ENCODE results near the gene GTF3C1. TPM values are rescaled to one million over a fixed set of nuclear protein-coding genes. Genes with fewer than 3 reads are reported as not detected.

Gene GTF3C1
- total RNA-seq, 6 donors from 2014 or later, result 58.3 to 138 (median 73.3) TPM

- Histone ChIP-seq H3K27ac (no peak overlapping the region), H3K9me3 (no peaks in the 10 kb centered on the region), H3K36me3 (peaks cover 0 to 4% (median 0%) of the 10 kb centered on the region in 4 donors), H3K4me3 (no peak overlapping the region), H3K4me1 (no peaks in the 10 kb centered on the region), H3K27me3 (no peaks in the 10 kb centered on the region)
- DNase-seq (no peak), ATAC-seq (ENCODE audit: low FRiP score in 2 of 2) (no peak)
- no peak for TF ChIP-seq CTCF (IDR thresholded peaks at IDR 0.05)
- no peak for TF ChIP-seq POLR2A (IDR thresholded peaks at IDR 0.05)
- TF ChIP-seq POLR2AphosphoS5 (IDR thresholded peaks at IDR 0.05), result no peak
- no peak for TF ChIP-seq EP300 (IDR thresholded peaks at IDR 0.05)
- WGBS, 2 donors, result 96 to 97% methylated on average over 4 of the region's 4 CpGs
Observed at GRCh38 chr16:27568077-27568476, 18.4 kb upstream of the GTF3C1 start.

GRCh38 chr16:27566417-27566816 lies 16.7 kb upstream of the GTF3C1 start:
- Histone ChIP-seq H3K27ac (no peak overlapping the region), H3K4me1 (no peaks in the 10 kb centered on the region), H3K4me3 (no peak overlapping the region), H3K27me3 (no peaks in the 10 kb centered on the region), H3K9me3 (no peaks in the 10 kb centered on the region), H3K36me3 (peaks cover 0 to 4% (median 0%) of the 10 kb centered on the region in 4 donors)
- no peak for TF ChIP-seq EP300 (IDR thresholded peaks at IDR 0.05)
- TF ChIP-seq CTCF (IDR thresholded peaks at IDR 0.05), result no peak
- TF ChIP-seq POLR2A (IDR thresholded peaks at IDR 0.05), result no peak
- no peak for TF ChIP-seq POLR2AphosphoS5 (IDR thresholded peaks at IDR 0.05)
- WGBS, 2 donors, result 63 to 77% methylated on average over 6 of the region's 6 CpGs
- ATAC-seq (ENCODE audit: low FRiP score in 2 of 2) (no peak), DNase-seq (no peak)

- no peak for TF ChIP-seq CTCF (IDR thresholded peaks at IDR 0.05)
- TF ChIP-seq POLR2AphosphoS5 (IDR thresholded peaks at IDR 0.05), result no peak
- no peak for TF ChIP-seq EP300 (IDR thresholded peaks at IDR 0.05)
- TF ChIP-seq POLR2A (IDR thresholded peaks at IDR 0.05), result no peak
Observed at GRCh38 chr16:27564224-27564623, 14.5 kb upstream of the GTF3C1 start.

GRCh38 chr16:27561216-27561615 lies 11.5 kb upstream of the GTF3C1 start:
- no peak for DNase-seq
- Histone ChIP-seq H3K4me3 (no peak overlapping the region), H3K27ac (no peak overlapping the region), H3K4me1 (no peaks in the 10 kb centered on the region), H3K9me3 (no peaks in the 10 kb centered on the region), H3K36me3 (peaks cover 0 to 6% (median 0%) of the 10 kb centered on the region in 4 donors), H3K27me3 (no peaks in the 10 kb centered on the region)
- TF ChIP-seq EP300 (IDR thresholded peaks at IDR 0.05), result no peak
- no peak for TF ChIP-seq POLR2AphosphoS5 (IDR thresholded peaks at IDR 0.05)
- no peak for TF ChIP-seq CTCF (IDR thresholded peaks at IDR 0.05)
- TF ChIP-seq POLR2A (IDR thresholded peaks at IDR 0.05), result no peak
- ATAC-seq (ENCODE audit: low FRiP score in 2 of 2), result no peak
- 82 to 90% methylated on average over 8 of the region's 8 CpGs for WGBS, 2 donors

More at GRCh38 chr16:27564224-27564623, 14.5 kb upstream of the GTF3C1 start:
- 90 to 91% methylated on average over 5 of the region's 5 CpGs for WGBS, 2 donors
- Histone ChIP-seq H3K36me3 (peaks cover 0 to 4% (median 0%) of the 10 kb centered on the region in 4 donors), H3K27ac (no peak overlapping the region), H3K4me3 (no peak overlapping the region), H3K9me3 (no peaks in the 10 kb centered on the region), H3K27me3 (no peaks in the 10 kb centered on the region), H3K4me1 (no peaks in the 10 kb centered on the region)
- DNase-seq, result no peak
- no peak for ATAC-seq (ENCODE audit: low FRiP score in 2 of 2)

- Histone ChIP-seq H3K27ac (no peak overlapping the region), H3K27me3 (no peaks in the 10 kb centered on the region), H3K4me1 (no peaks in the 10 kb centered on the region), H3K4me3 (no peak overlapping the region), H3K9me3 (no peaks in the 10 kb centered on the region), H3K36me3 (peaks cover 0 to 6% (median 0%) of the 10 kb centered on the region in 4 donors)
- no peak for DNase-seq
- ATAC-seq (ENCODE audit: low FRiP score in 2 of 2), result no peak
- no peak for TF ChIP-seq POLR2AphosphoS5 (IDR thresholded peaks at IDR 0.05)
- no peak for TF ChIP-seq CTCF (IDR thresholded peaks at IDR 0.05)
- TF ChIP-seq POLR2A (IDR thresholded peaks at IDR 0.05), result no peak
- TF ChIP-seq EP300 (IDR thresholded peaks at IDR 0.05), result no peak
- 83 to 100% methylated on average over 1 of the region's 1 CpG for WGBS, 2 donors
Observed at GRCh38 chr16:27558932-27559331, 9.2 kb upstream of the GTF3C1 start.
